Smooth muscle cell (in vitro differentiated cells): ENCODE results near the gene FAM168A. TPM values are rescaled to one million over a fixed set of nuclear protein-coding genes. Genes with fewer than 3 reads are reported as not detected.

Experiments used
- DNase-seq: peaks from one replicate; lab custom pipeline; 2025; ENCODE audit not compliant: unreplicated experiment; lab: John Stamatoyannopoulos, UW
- H2AFZ ChIP-seq: fragments of 200-600 bp; sonication (generic); 2 replicates; pipeline ENCODE4 v1.6.0; 2016; ENCODE audit warnings: antibody characterized with exemption, low read depth, mild to moderate bottlenecking
- H3F3A ChIP-seq: fragments of 200-600 bp; sonication (generic); 2 replicates; pipeline ENCODE4 v1.6.0; 2017; ENCODE audit warnings: antibody characterized with exemption, low read depth
- H3K27ac ChIP-seq: fragments of 200-600 bp; sonication (generic); 2 replicates; pipeline ENCODE4 v1.5.1; 2016; ENCODE audit warnings: low read depth, mild to moderate bottlenecking
- H3K27me3 ChIP-seq: fragments of 200-600 bp; sonication (generic); 2 replicates; pipeline ENCODE4 v1.6.1; 2016; ENCODE audit warnings: low read depth, mild to moderate bottlenecking
- H3K36me3 ChIP-seq: fragments of 200-600 bp; sonication (generic); 2 replicates; pipeline ENCODE4 v1.5.1; 2016; ENCODE audit warnings: low read depth
- H3K4me1 ChIP-seq: fragments of 200-600 bp; sonication (generic); 2 replicates; pipeline ENCODE4 v1.5.1; 2016; ENCODE audit warnings: low read depth
- H3K4me2 ChIP-seq: fragments of 200-600 bp; sonication (generic); 2 replicates; pipeline ENCODE4 v1.6.0; 2016; ENCODE audit warnings: mild to moderate bottlenecking
- H3K4me3 ChIP-seq: fragments of 200-600 bp; sonication (generic); 2 replicates; pipeline ENCODE4 v1.5.1; 2016; ENCODE audit warnings: mild to moderate bottlenecking
- H3K79me2 ChIP-seq: fragments of 200-600 bp; sonication (generic); 2 replicates; pipeline ENCODE4 v1.6.0; 2016; ENCODE audit warnings: low read depth, mild to moderate bottlenecking
- H3K9ac ChIP-seq: fragments of 200-600 bp; sonication (generic); 2 replicates; pipeline ENCODE4 v1.6.0; 2016; ENCODE audit warnings: low read depth
- H3K9me3 ChIP-seq: fragments of 200-600 bp; sonication (generic); replicated peaks from 2 replicates; pipeline ENCODE4 v1.5.1; 2016; ENCODE audit warnings: low read depth
- H4K20me1 ChIP-seq: fragments of 200-600 bp; sonication (generic); 2 replicates; pipeline ENCODE4 v1.6.0; 2016; ENCODE audit warnings: low read depth
- CTCF ChIP-seq: fragments of 200-600 bp; sonication (generic); IDR thresholded peaks from 2 replicates; pipeline ENCODE4 v1.5.1; 2017; ENCODE audit warnings: borderline replicate concordance, mild to moderate bottlenecking, antibody characterized with exemption; ENCODE audit not compliant: insufficient read depth, poor library complexity, severe bottlenecking
- WGBS: methylation state at CpG from one replicate; pipeline ENCODE4 v1.1.7; 2016; ENCODE audit warnings: low lambda C conversion rate; 5-methylcytosine and 5-hydroxymethylcytosine counted together
- polyA plus RNA-seq: library from polyadenylated mRNA; unstranded; fragments of >200 nt; fragmentation: Nextera tagmentation; extraction: Ambion mirVana; gene quantifications from 2 replicates; pipeline ENCODE4 v1.2.1, GENCODE V29; 2016
- total RNA-seq: library from RNA; depleted of rRNA; stranded (reverse); fragments of >200 nt; gene quantifications from 2 replicates; pipeline ENCODE4 v1.2.3, GENCODE V29; 2014

Gene FAM168A
- total and polyA plus RNA-seq, 2 experiments from 2014 or later = 10.8 to 32.5 TPM

DNA sequence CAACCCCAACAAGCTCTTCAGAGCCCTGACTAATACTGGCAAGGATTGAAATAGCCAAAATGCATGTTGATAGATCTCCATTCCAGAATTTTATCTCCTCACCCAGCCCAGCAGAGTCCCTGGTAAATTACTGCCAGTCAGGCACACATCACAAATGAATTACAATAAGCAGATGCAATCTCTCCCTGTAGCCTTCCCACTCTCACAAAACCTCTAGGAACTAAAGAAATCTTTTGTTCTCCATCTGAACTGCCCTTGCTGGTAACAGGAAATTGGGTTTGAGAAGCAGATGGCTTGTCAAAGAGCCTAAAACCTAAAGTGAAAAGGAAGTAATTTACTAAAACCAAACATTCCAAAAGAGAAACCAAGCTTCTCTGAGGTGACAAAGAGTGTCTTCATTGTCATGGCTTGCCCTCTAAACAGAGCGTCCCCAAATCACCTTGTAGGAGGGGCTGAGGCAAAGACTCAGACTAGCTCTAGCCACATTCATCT, 59.5 kb downstream of the FAM168A start:
- peaks cover 96% of the 10 kb centered on the region for H4K20me1 ChIP-seq
- no peaks in the 10 kb centered on the region for H3K9me3 ChIP-seq
- no peaks in the 10 kb centered on the region for H3K36me3 ChIP-seq
- H2AFZ ChIP-seq = no peak overlapping the region
- no peak for TF ChIP-seq CTCF
- no peak overlapping the region for H3K4me2 ChIP-seq
- DNase-seq = no peak
- H3F3A ChIP-seq = peaks cover 2% of the 10 kb centered on the region
- peaks cover 57% of the 10 kb centered on the region for H3K79me2 ChIP-seq
- WGBS = 41% methylated on average over 1 of the region's 1 CpG
- no peak overlapping the region for H3K27ac ChIP-seq
- no peak overlapping the region for H3K9ac ChIP-seq
- H3K4me3 ChIP-seq = no peak overlapping the region
- H3K4me1 ChIP-seq = peaks cover 18% of the 10 kb centered on the region
- no peaks in the 10 kb centered on the region for H3K27me3 ChIP-seq

DNA sequence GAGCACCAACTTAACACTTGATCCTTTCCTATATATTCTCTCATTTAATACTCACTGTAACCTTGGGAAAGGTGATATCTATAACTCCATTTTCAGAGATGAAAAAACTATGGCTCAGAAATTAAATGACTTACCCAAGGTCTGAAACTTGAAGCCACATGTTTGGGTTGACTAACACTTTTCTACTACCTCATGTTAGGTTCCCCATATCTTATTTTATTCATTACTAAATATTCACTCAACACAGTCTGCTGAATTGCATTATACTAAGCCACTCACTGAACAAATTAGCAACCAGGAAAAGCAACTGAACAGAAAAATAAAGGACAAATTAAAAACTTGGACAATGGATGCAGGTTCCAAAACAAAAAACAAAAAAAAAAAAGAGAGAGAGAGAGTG, 59.9 kb downstream of the FAM168A start:
- no peak for TF ChIP-seq CTCF
- DNase-seq = no peak
- no peak overlapping the region for H3K9ac ChIP-seq

GRCh38 chr11:73536961-73537360, 61.0 kb downstream of the FAM168A start:
- H3K27me3 ChIP-seq = no peaks in the 10 kb centered on the region
- peaks cover 24% of the 10 kb centered on the region for H3K4me1 ChIP-seq
- WGBS = 93% methylated on average over 2 of the region's 2 CpGs
- H4K20me1 ChIP-seq = peaks cover 96% of the 10 kb centered on the region
- no peak overlapping the region for H3K9ac ChIP-seq
- no peaks in the 10 kb centered on the region for H3K9me3 ChIP-seq
- H3K4me2 ChIP-seq = no peak overlapping the region
- peaks cover 5% of the 10 kb centered on the region for H3F3A ChIP-seq
- DNase-seq = no peak
- no peak for TF ChIP-seq CTCF
- H3K36me3 ChIP-seq = no peaks in the 10 kb centered on the region
- no peak overlapping the region for H3K4me3 ChIP-seq
- no peak overlapping the region for H3K27ac ChIP-seq
- no peak overlapping the region for H2AFZ ChIP-seq
- H3K79me2 ChIP-seq = peaks cover 53% of the 10 kb centered on the region

More for the DNA sequence above, 59.9 kb downstream of the FAM168A start:
- Histone ChIP-seq H3K79me2 (peaks cover 57% of the 10 kb centered on the region), H2AFZ (no peak overlapping the region), H3F3A (peaks cover 3% of the 10 kb centered on the region), H3K4me1 (peaks cover 18% of the 10 kb centered on the region), H3K27me3 (no peaks in the 10 kb centered on the region), H3K9me3 (no peaks in the 10 kb centered on the region), H3K27ac (no peak overlapping the region), H3K4me3 (no peak overlapping the region), H4K20me1 (peaks cover 96% of the 10 kb centered on the region), H3K4me2 (no peak overlapping the region), H3K36me3 (no peaks in the 10 kb centered on the region)

- no peak for TF ChIP-seq CTCF
- 83% methylated on average over 1 of the region's 1 CpG for WGBS
- peak overlapping the region; percentile 8 for H3K27ac ChIP-seq
Measured at GRCh38 chr11:73532310-73532709, 65.6 kb downstream of the FAM168A start.

More at GRCh38 chr11:73532310-73532709, 65.6 kb downstream of the FAM168A start:
- H3K27me3 ChIP-seq = no peaks in the 10 kb centered on the region
- peak overlapping the region; percentile 55 for H3K4me2 ChIP-seq
- peaks cover 55% of the 10 kb centered on the region for H3K79me2 ChIP-seq
- no peaks in the 10 kb centered on the region for H3K9me3 ChIP-seq
- no peak overlapping the region for H3K4me3 ChIP-seq
- H2AFZ ChIP-seq = no peak overlapping the region
- H3K4me1 ChIP-seq = peaks cover 34% of the 10 kb centered on the region
- no peak for DNase-seq
- H3K9ac ChIP-seq = no peak overlapping the region
- H3K36me3 ChIP-seq = no peaks in the 10 kb centered on the region
- peaks cover 96% of the 10 kb centered on the region for H4K20me1 ChIP-seq
- H3F3A ChIP-seq = peaks cover 10% of the 10 kb centered on the region
